CD4-positive, alpha-beta memory T cell (primary cell): ENCODE measurements around the gene SFXN4. TPM values are rescaled to one million over a fixed set of nuclear protein-coding genes. Genes with fewer than 3 reads are reported as not detected.

ENCODE experiments used
- CTCF ChIA-PET: fragments of 350-600 bp; sonication (Branson Sonifier 250); formaldehyde crosslinking; loops from one replicate; lab custom pipeline; 2021; ENCODE audit warnings: inconsistent platforms; ENCODE audit not compliant: partially characterized antibody; lab: Charles Lee
- POLR2A ChIA-PET: fragments of 350-600 bp; sonication (Branson Sonifier 250); formaldehyde crosslinking; loops from one replicate; lab custom pipeline; 2021; ENCODE audit not compliant: partially characterized antibody; lab: Charles Lee
- DNase-seq, 5 donors: peaks; one replicate each; pipeline versions ENCODE4 v3.0.0 to v3.0.0-alpha.2; 2020 to 2022; ENCODE audit warnings: mixed read lengths in 1 of 5
- H3K27ac ChIP-seq: one replicate; pipeline ENCODE4 v1.7.0; 2013; ENCODE audit warnings: low read depth, low read length
- H3K27me3 ChIP-seq: 2 replicates; pipeline ENCODE4 v1.7.0; 2013; ENCODE audit warnings: mild to moderate bottlenecking, low read length, moderate library complexity; ENCODE audit not compliant: insufficient read depth
- H3K36me3 ChIP-seq: 2 replicates; pipeline ENCODE4 v1.7.0; 2013; ENCODE audit warnings: mild to moderate bottlenecking, low read length, moderate library complexity; ENCODE audit not compliant: insufficient read depth
- H3K4me1 ChIP-seq: 2 replicates; pipeline ENCODE4 v1.7.0; 2013; ENCODE audit warnings: mild to moderate bottlenecking, low read length, moderate library complexity; ENCODE audit not compliant: insufficient read depth
- H3K4me3 ChIP-seq, 2 donors: one replicate each; pipeline ENCODE4 v1.7.0; 2013; ENCODE audit warnings: low read length in 2 of 2, mild to moderate bottlenecking in 1 of 2
- H3K9me3 ChIP-seq, 2 donors: one replicate each; pipeline ENCODE4 v1.7.0; 2013; ENCODE audit warnings: low read length in 2 of 2, control low read depth in 1 of 2; ENCODE audit not compliant: control insufficient read depth in 1 of 2
- H3K27ac Mint-ChIP-seq, 7 donors: one replicate each; pipeline ENCODE4 v1.8.0; 2020 to 2021; ENCODE audit warnings: mixed read lengths in 7 of 7, mild to moderate bottlenecking in 6 of 7, inconsistent platforms in 3 of 7, moderate library complexity in 3 of 7
- H3K27me3 Mint-ChIP-seq, 2 donors: one replicate each; pipeline ENCODE4 v1.8.0; 2020 to 2021; ENCODE audit warnings: mixed read lengths in 2 of 2
- H3K36me3 Mint-ChIP-seq, 2 donors: one replicate each; pipeline ENCODE4 v1.8.0; 2020 to 2021; ENCODE audit warnings: mixed read lengths in 2 of 2, inconsistent platforms in 1 of 2, mild to moderate bottlenecking in 1 of 2
- H3K4me1 Mint-ChIP-seq, 4 donors: one replicate each; pipeline ENCODE4 v1.8.0; 2020 to 2021; ENCODE audit warnings: mixed read lengths in 4 of 4, mild to moderate bottlenecking in 1 of 4
- H3K4me3 Mint-ChIP-seq, 8 donors: one replicate each; pipeline ENCODE4 v1.8.0; 2020 to 2021; ENCODE audit warnings: mixed read lengths in 8 of 8, mild to moderate bottlenecking in 7 of 8, moderate library complexity in 6 of 8, inconsistent platforms in 3 of 8
- H3K9me3 Mint-ChIP-seq, 8 donors: one replicate each; pipeline ENCODE4 v1.8.0; 2020 to 2021; ENCODE audit warnings: mixed read lengths in 8 of 8, mild to moderate bottlenecking in 5 of 8, inconsistent platforms in 3 of 8, moderate library complexity in 1 of 8
- intact Hi-C: fragments of 100-400 bp; cut with micrococcal nuclease; formaldehyde crosslinking; loops from one replicate; pipeline ENCODE4 v1.15.1; 2023
- polyA plus RNA-seq, 2 donors: library from polyadenylated mRNA; unstranded; fragments of 300-500 nt; fragmentation: Illumina TruSeq; gene quantifications; one replicate each; pipeline ENCODE4 v1.2.3, GENCODE V29; 2021
- total RNA-seq, 2 experiments: library from RNA; stranded (reverse); gene quantifications; one replicate each; pipeline ENCODE4 v1.2.3, GENCODE V29; 2021

Gene SFXN4
- total and polyA plus RNA-seq, 4 experiments from 2014 or later: 13.9 to 18.5 (median 15.6) TPM

DNA sequence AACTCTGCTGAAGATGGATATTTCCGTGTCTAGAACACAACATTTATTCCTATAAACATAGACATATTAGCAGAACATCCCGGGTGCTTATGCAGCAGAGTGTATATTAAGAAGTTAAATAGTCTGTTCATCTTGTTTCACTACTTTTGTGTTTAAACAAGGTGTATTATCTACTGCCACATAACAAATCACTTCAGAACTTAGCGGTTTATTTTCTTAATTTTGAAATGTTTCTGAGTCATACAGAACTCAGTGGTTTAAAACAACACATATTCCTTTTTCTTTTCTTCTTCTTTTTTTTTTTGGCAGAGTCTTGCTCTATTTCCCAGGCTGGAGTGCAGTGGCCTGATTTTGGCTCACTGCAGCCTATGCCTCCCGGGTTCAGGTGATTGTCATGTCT is 35.8 kb downstream of the SFXN4 start:
- ChIA-PET POLR2A (interaction anchor here (0.6 to 3.3 kb wide), 3 partner anchors 39 to 137 kb away, joined by 4 to 18 read pairs (median 7); partner anchors contain the start of gene EIF3A), CTCF (no interaction called here)
- H3K4me3 Mint-ChIP-seq: no peak overlapping the region
- H3K9me3 Mint-ChIP-seq: no peaks in the 10 kb centered on the region
- peaks cover 26 to 43% (median 32%) of the 10 kb centered on the region in 4 donors for H3K4me1 Mint-ChIP-seq
- H3K27me3 Mint-ChIP-seq: no peaks in the 10 kb centered on the region
- intact Hi-C loops: loop anchor here (2.0 to 5.0 kb wide), 2 partner anchors 27 to 48 kb away; partner anchors contain the start of gene PRDX3
- Histone ChIP-seq H3K4me3 (no peak overlapping the region), H3K9me3 (no peaks in the 10 kb centered on the region), H3K27me3 (no peaks in the 10 kb centered on the region), H3K27ac (no peak overlapping the region), H3K36me3 (peaks cover 27% of the 10 kb centered on the region), H3K4me1 (peaks cover 36% of the 10 kb centered on the region)
- H3K27ac Mint-ChIP-seq: peak overlapping the region in 5 of 7 donors; percentile 3 to 93 (median 54)
- no peak for DNase-seq
- H3K36me3 Mint-ChIP-seq: peaks cover 50 to 58% of the 10 kb centered on the region in 2 donors

- CTCF ChIA-PET: interaction anchor here (0.6 kb wide), 1 partner anchor 557 kb away, joined by 3 read pairs; no protein-coding TSS in a partner anchor
- peaks cover 15% of the 10 kb centered on the region for H3K4me1 ChIP-seq
- Mint-ChIP-seq H3K9me3 (no peaks in the 10 kb centered on the region), H3K4me1 (peaks cover 10 to 20% (median 13%) of the 10 kb centered on the region in 4 donors), H3K4me3 (no peak overlapping the region), H3K27me3 (no peaks in the 10 kb centered on the region), H3K27ac (peak overlapping the region in 1 of 7 donors; percentile 22), H3K36me3 (peaks cover 38 to 49% of the 10 kb centered on the region in 2 donors)
- POLR2A ChIA-PET: no interaction called here
- no peaks in the 10 kb centered on the region for H3K27me3 ChIP-seq
- no peak overlapping the region for H3K4me3 ChIP-seq
- intact Hi-C loops: no loop called here
- no peak overlapping the region for H3K27ac ChIP-seq
- DNase-seq: no peak
- H3K9me3 ChIP-seq: no peaks in the 10 kb centered on the region
- H3K36me3 ChIP-seq: peaks cover 23% of the 10 kb centered on the region
These were observed 39.6 kb downstream of the SFXN4 start for GRCh38 chr10:119125942-119126341.

- Histone ChIP-seq H3K36me3 (peaks cover 15% of the 10 kb centered on the region), H3K27me3 (no peaks in the 10 kb centered on the region), H3K9me3 (no peaks in the 10 kb centered on the region), H3K27ac (no peak overlapping the region), H3K4me1 (no peaks in the 10 kb centered on the region), H3K4me3 (no peak overlapping the region)
- Mint-ChIP-seq H3K36me3 (peaks cover 24 to 37% of the 10 kb centered on the region in 2 donors), H3K4me1 (peaks cover 0 to 4% (median under 1%) of the 10 kb centered on the region in 4 donors), H3K9me3 (no peaks in the 10 kb centered on the region), H3K4me3 (no peak overlapping the region), H3K27ac (no peak overlapping the region), H3K27me3 (no peaks in the 10 kb centered on the region)
- ChIA-PET POLR2A (interaction anchor here (1.3 to 1.5 kb wide), 2 partner anchors 29 to 42 kb away, joined by 3 to 4 read pairs; no protein-coding TSS in a partner anchor), CTCF (no interaction called here)
- DNase-seq: no peak
- intact Hi-C loops: no loop called here
These were observed 44.6 kb downstream of the SFXN4 start for GRCh38 chr10:119120875-119121274.

- Mint-ChIP-seq H3K27me3 (no peaks in the 10 kb centered on the region), H3K36me3 (peaks cover 23 to 34% of the 10 kb centered on the region in 2 donors), H3K4me1 (peaks cover 0 to 4% (median under 1%) of the 10 kb centered on the region in 4 donors), H3K9me3 (no peaks in the 10 kb centered on the region), H3K27ac (peak overlapping the region in 2 of 7 donors; percentile 3 to 13), H3K4me3 (no peak overlapping the region)
- no peak overlapping the region for H3K4me3 ChIP-seq
- H3K4me1 ChIP-seq: no peaks in the 10 kb centered on the region
- H3K27ac ChIP-seq: no peak overlapping the region
- peaks cover 15% of the 10 kb centered on the region for H3K36me3 ChIP-seq
- ChIA-PET POLR2A (interaction anchor here (1.3 to 1.5 kb wide), 2 partner anchors 29 to 41 kb away, joined by 3 to 4 read pairs; no protein-coding TSS in a partner anchor), CTCF (no interaction called here)
- no peaks in the 10 kb centered on the region for H3K9me3 ChIP-seq
- DNase-seq: no peak
- no peaks in the 10 kb centered on the region for H3K27me3 ChIP-seq
- intact Hi-C loops: no loop called here
These were observed 45.1 kb downstream of the SFXN4 start for GRCh38 chr10:119120413-119120867.

- H3K9me3 ChIP-seq: no peaks in the 10 kb centered on the region
- ChIA-PET CTCF (interaction anchor here (0.9 to 1.1 kb wide), 3 partner anchors 11 to 62 kb away, joined by 3 read pairs; no protein-coding TSS in a partner anchor), POLR2A (interaction anchor here (1.2 to 1.4 kb wide), 2 partner anchors 13 to 28 kb away, joined by 5 to 7 read pairs; no protein-coding TSS in a partner anchor)
- Mint-ChIP-seq H3K4me3 (no peak overlapping the region), H3K27ac (no peak overlapping the region), H3K27me3 (no peaks in the 10 kb centered on the region), H3K4me1 (peaks cover 0 to 4% (median under 1%) of the 10 kb centered on the region in 4 donors), H3K9me3 (no peaks in the 10 kb centered on the region), H3K36me3 (peaks cover 27 to 41% of the 10 kb centered on the region in 2 donors)
- no peak for DNase-seq
- H3K4me3 ChIP-seq: no peak overlapping the region
- peaks cover 15% of the 10 kb centered on the region for H3K36me3 ChIP-seq
- H3K4me1 ChIP-seq: no peaks in the 10 kb centered on the region
- no peaks in the 10 kb centered on the region for H3K27me3 ChIP-seq
- no peak overlapping the region for H3K27ac ChIP-seq
- intact Hi-C loops: no loop called here
These were observed 46.1 kb downstream of the SFXN4 start for GRCh38 chr10:119119400-119119799.

DNA sequence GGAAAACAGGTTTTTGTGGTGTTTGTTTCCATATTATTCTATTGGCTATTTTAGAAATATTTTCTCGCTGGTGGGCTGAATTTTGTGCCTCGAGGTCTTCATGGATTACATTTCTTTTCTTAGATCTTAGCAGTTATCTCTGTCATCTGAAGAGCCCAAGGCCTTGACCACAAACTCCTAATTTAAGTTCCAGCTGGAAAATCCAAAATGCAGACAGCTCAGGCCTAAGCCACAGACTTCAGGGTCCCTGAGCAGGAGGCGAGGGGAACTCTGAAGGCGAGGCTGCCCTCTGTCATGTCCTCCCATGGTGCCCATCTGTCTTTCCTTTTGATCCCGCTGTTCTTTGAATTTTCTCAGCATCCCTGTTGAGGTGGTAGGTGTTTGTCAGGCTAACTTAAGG is 47.3 kb downstream of the SFXN4 start:
- Histone ChIP-seq H3K4me1 (no peaks in the 10 kb centered on the region), H3K4me3 (no peak overlapping the region), H3K36me3 (peaks cover 24% of the 10 kb centered on the region), H3K27me3 (no peaks in the 10 kb centered on the region), H3K9me3 (no peaks in the 10 kb centered on the region), H3K27ac (no peak overlapping the region)
- no peak overlapping the region for H3K27ac Mint-ChIP-seq
- no peak for DNase-seq
- H3K36me3 Mint-ChIP-seq: peaks cover 36 to 51% of the 10 kb centered on the region in 2 donors
- peaks cover 4 to 10% (median 4%) of the 10 kb centered on the region in 4 donors for H3K4me1 Mint-ChIP-seq
- H3K4me3 Mint-ChIP-seq: no peak overlapping the region
- POLR2A ChIA-PET: interaction anchor here (0.6 to 1.4 kb wide), 3 partner anchors 14 to 35 kb away, joined by 3 to 7 read pairs (median 5); no protein-coding TSS in a partner anchor
- CTCF ChIA-PET: interaction anchor here (0.8 kb wide), 1 partner anchor 38 kb away, joined by 3 read pairs; the partner anchor contains the start of gene EIF3A
- intact Hi-C loops: no loop called here
- no peaks in the 10 kb centered on the region for H3K9me3 Mint-ChIP-seq
- H3K27me3 Mint-ChIP-seq: no peaks in the 10 kb centered on the region

- Histone ChIP-seq H3K36me3 (peaks cover 20% of the 10 kb centered on the region), H3K4me3 (no peak overlapping the region), H3K27ac (no peak overlapping the region), H3K4me1 (no peaks in the 10 kb centered on the region), H3K9me3 (no peaks in the 10 kb centered on the region), H3K27me3 (no peaks in the 10 kb centered on the region)
- ChIA-PET POLR2A (interaction anchor here (2.7 kb wide), 1 partner anchor 12 kb away, joined by 13 read pairs; the partner anchor contains the start of gene DENND10), CTCF (interaction anchor here (0.7 kb wide), 1 partner anchor 15 kb away, joined by 3 read pairs; no protein-coding TSS in a partner anchor)
- no peak overlapping the region for H3K27ac Mint-ChIP-seq
- H3K9me3 Mint-ChIP-seq: no peaks in the 10 kb centered on the region
- intact Hi-C loops: no loop called here
- H3K27me3 Mint-ChIP-seq: no peaks in the 10 kb centered on the region
- H3K4me3 Mint-ChIP-seq: no peak overlapping the region
- peaks cover 0 to 10% (median 5%) of the 10 kb centered on the region in 4 donors for H3K4me1 Mint-ChIP-seq
- no peak for DNase-seq
- H3K36me3 Mint-ChIP-seq: peaks cover 35 to 44% of the 10 kb centered on the region in 2 donors
These were observed 49.1 kb downstream of the SFXN4 start for GRCh38 chr10:119116326-119116951.
